Measurements from ENCODE around the gene OR52A1.

OR52A1 gene

GRCh38 chr11:5154657-5155056 lies at the start of gene OR52A1:
Gene OR52A1 (minus strand): TSS chr11:5154757. CDS start chr11:5152369, 2,388 bp downstream.
- no peak for TF ChIP-seq CTCF (IDR thresholded peaks at IDR 0.05; ENCODE audit: low read length, missing control alignments)
- H3K4me3 ChIP-seq (replicated peaks; ENCODE audit: low read depth, low read length): no peak within 1 kb of the TSS
- no peak for DNase-seq (ENCODE audit: low read depth)

- no peak overlapping the region for H3K4me3 ChIP-seq (replicated peaks; ENCODE audit: low read depth, low read length)
- TF ChIP-seq CTCF (IDR thresholded peaks at IDR 0.05; ENCODE audit: low read length, missing control alignments): no peak
- DNase-seq (ENCODE audit: low read depth): no peak
Measured at GRCh38 chr11:5203366-5203765, 48.8 kb upstream of the OR52A1 start.

- H3K4me3 ChIP-seq (replicated peaks; ENCODE audit: low read depth, low read length): no peak within 1 kb of the TSS
- TF ChIP-seq CTCF (IDR thresholded peaks at IDR 0.05; ENCODE audit: low read length, missing control alignments): no peak
Measured at GRCh38 chr11:5200582-5200981, 46.0 kb upstream of the OR52A1 start, which contains the start of gene OR51V1. Gene OR51V1 (minus strand): TSS chr11:5200682. CDS start chr11:5200682, 0 bp downstream.

GRCh38 chr11:5198285-5198684 lies 43.7 kb upstream of the OR52A1 start:
- no peak for TF ChIP-seq CTCF (IDR thresholded peaks at IDR 0.05; ENCODE audit: low read length, missing control alignments)
- no peak overlapping the region for H3K4me3 ChIP-seq (replicated peaks; ENCODE audit: low read depth, low read length)

More at GRCh38 chr11:5200582-5200981, 46.0 kb upstream of the OR52A1 start, which contains the start of gene OR51V1:
- no peak for DNase-seq (ENCODE audit: low read depth)

GRCh38 chr11:5197536-5197935 lies 43.0 kb upstream of the OR52A1 start:
- TF ChIP-seq CTCF (IDR thresholded peaks at IDR 0.05; ENCODE audit: low read length, missing control alignments): no peak
- peak; percentile 3 for DNase-seq (ENCODE audit: low read depth)

More at GRCh38 chr11:5198285-5198684, 43.7 kb upstream of the OR52A1 start:
- DNase-seq (ENCODE audit: low read depth): no peak

GRCh38 chr11:5196731-5197130 lies 42.2 kb upstream of the OR52A1 start:
- TF ChIP-seq CTCF (IDR thresholded peaks at IDR 0.05; ENCODE audit: low read length, missing control alignments): no peak
- no peak overlapping the region for H3K4me3 ChIP-seq (replicated peaks; ENCODE audit: low read depth, low read length)
- DNase-seq (ENCODE audit: low read depth): no peak

More at GRCh38 chr11:5197536-5197935, 43.0 kb upstream of the OR52A1 start:
- H3K4me3 ChIP-seq (replicated peaks; ENCODE audit: low read depth, low read length): no peak overlapping the region

- no peak for TF ChIP-seq CTCF (IDR thresholded peaks at IDR 0.05; ENCODE audit: low read length, missing control alignments)
- no peak overlapping the region for H3K4me3 ChIP-seq (replicated peaks; ENCODE audit: low read depth, low read length)
- DNase-seq (ENCODE audit: low read depth): no peak
Measured at GRCh38 chr11:5196067-5196466, 41.5 kb upstream of the OR52A1 start.
